IMR-90 (cell line): ENCODE measurements around the gene TLCD1. TPM values are rescaled to one million over a fixed set of nuclear protein-coding genes. Genes with fewer than 3 reads are reported as not detected.

Experiments
- ATAC-seq: fragments of 200-7000 bp; cut with Tn5 transposase; 2 replicates; pipeline ENCODE4 v1.9.1; 2020; ENCODE audit warnings: low read depth, mild to moderate bottlenecking, moderate library complexity
- BruUV-seq: library from RNA; stranded (reverse); fragments of 400-500 nt; replicated peaks from 2 replicates; lab custom pipeline; 2021; lab: Mats Ljungman, UMichigan
- CTCF ChIA-PET: fragments of 300-600 bp; formaldehyde crosslinking; extraction: SDS; loops from one replicate; lab custom pipeline; 2021; ENCODE audit warnings: antibody characterized with exemption; lab: Yijun Ruan, JAX
- POLR2A ChIA-PET: fragments of 300-600 bp; sonication (Branson Sonifier 250); formaldehyde crosslinking; loops from one replicate; lab custom pipeline; 2022; ENCODE audit warnings: antibody characterized with exemption; ENCODE audit not compliant: unreplicated experiment; lab: Charles Lee
- DNase-seq: peaks from one replicate; pipeline ENCODE4 v3.0.0; 2013
- H2AFZ ChIP-seq: replicated peaks from 2 replicates; pipeline ENCODE3; 2013; ENCODE audit warnings: low read length, mild to moderate bottlenecking; ENCODE audit not compliant: poor library complexity
- H2AK5ac ChIP-seq: 2 replicates; pipeline ENCODE4 v1.6.1; 2013; ENCODE audit warnings: low read depth, low read length, inconsistent platforms
- H2AK9ac ChIP-seq: replicated peaks from 2 replicates; pipeline ENCODE3; 2013; ENCODE audit warnings: mild to moderate bottlenecking, low read depth, low read length, moderate library complexity; ENCODE audit not compliant: poor library complexity
- H2BK120ac ChIP-seq: 2 replicates; pipeline ENCODE4 v1.6.1; 2013; ENCODE audit warnings: low read depth, low read length, inconsistent platforms
- H2BK15ac ChIP-seq: 3 replicates; pipeline ENCODE4 v1.6.1; 2013; ENCODE audit warnings: low read depth, low read length, inconsistent platforms
- H2BK20ac ChIP-seq: 2 replicates; pipeline ENCODE4 v1.6.1; 2013; ENCODE audit warnings: low read depth, mild to moderate bottlenecking, inconsistent platforms, low read length, moderate library complexity
- H2BK5ac ChIP-seq: 2 replicates; pipeline ENCODE4 v1.6.1; 2013; ENCODE audit warnings: mild to moderate bottlenecking, low read depth, low read length, inconsistent platforms; ENCODE audit not compliant: poor library complexity, severe bottlenecking
- H3K14ac ChIP-seq: replicated peaks from 2 replicates; pipeline ENCODE4 v1.6.1; 2013; ENCODE audit warnings: low read depth, low read length, inconsistent platforms
- H3K18ac ChIP-seq: 2 replicates; pipeline ENCODE4 v1.6.1; 2013; ENCODE audit warnings: low read depth, low read length, control low read depth
- H3K23ac ChIP-seq: 2 replicates; pipeline ENCODE4 v1.6.1; 2013; ENCODE audit warnings: low read depth, low read length, inconsistent platforms
- H3K27ac ChIP-seq: 2 replicates; pipeline ENCODE4 v1.5.1; 2013; ENCODE audit warnings: mild to moderate bottlenecking, control low read depth, low read length; ENCODE audit not compliant: insufficient read depth
- H3K27me3 ChIP-seq: 2 replicates; pipeline ENCODE4 v1.6.1; 2013; ENCODE audit warnings: low read length; ENCODE audit not compliant: control insufficient read depth, insufficient read depth
- H3K36me3 ChIP-seq: 2 replicates; pipeline ENCODE4 v1.6.1; 2013; ENCODE audit warnings: low read length, mixed read lengths; ENCODE audit not compliant: control insufficient read depth, insufficient read depth
- H3K4ac ChIP-seq: 2 replicates; pipeline ENCODE4 v1.6.1; 2013; ENCODE audit warnings: low read depth, low read length, inconsistent platforms
- H3K4me1 ChIP-seq: 2 replicates; pipeline ENCODE4 v1.6.1; 2013; ENCODE audit warnings: low read length, mixed read lengths; ENCODE audit not compliant: control insufficient read depth, insufficient read depth
- H3K4me2 ChIP-seq: 2 replicates; pipeline ENCODE4 v1.6.1; 2013; ENCODE audit warnings: low read depth, mild to moderate bottlenecking, control low read depth, low read length, moderate library complexity
- H3K4me3 ChIP-seq: 2 replicates; pipeline ENCODE4 v1.5.1; 2013; ENCODE audit warnings: low read depth, mild to moderate bottlenecking, control low read depth, low read length, moderate library complexity; ENCODE audit not compliant: insufficient read depth
- H3K56ac ChIP-seq: 2 replicates; pipeline ENCODE4 v1.6.1; 2013; ENCODE audit warnings: low read length, inconsistent platforms; ENCODE audit not compliant: insufficient read depth; ENCODE audit errors: extremely low read depth
- H3K79me1 ChIP-seq, 2 experiments: 2 replicates each; pipeline ENCODE4 v1.6.1; 2013; ENCODE audit warnings: low read length in 2 of 2, inconsistent platforms in 1 of 2, low read depth in 1 of 2
- H3K9ac ChIP-seq: 2 replicates; pipeline ENCODE4 v1.6.1; 2013; ENCODE audit warnings: low read depth, low read length, control low read depth
- H3K9me1 ChIP-seq: 2 replicates; pipeline ENCODE4 v1.6.1; 2013; ENCODE audit warnings: low read length, inconsistent platforms; ENCODE audit not compliant: insufficient read depth
- H3K9me3 ChIP-seq: 2 replicates; pipeline ENCODE4 v1.6.1; 2013; ENCODE audit warnings: low read length; ENCODE audit not compliant: control insufficient read depth, insufficient read depth
- H4K20me1 ChIP-seq: 2 replicates; pipeline ENCODE4 v1.6.1; 2013; ENCODE audit warnings: low read length, inconsistent platforms; ENCODE audit not compliant: insufficient read depth
- H4K5ac ChIP-seq: 2 replicates; pipeline ENCODE4 v1.6.1; 2013; ENCODE audit warnings: mild to moderate bottlenecking, low read depth, low read length, control low read depth
- H4K8ac ChIP-seq, 2 experiments: 2 replicates each; pipeline ENCODE4 v1.6.1; 2013; ENCODE audit warnings: low read depth in 2 of 2, low read length in 2 of 2, control low read depth in 1 of 2, inconsistent platforms in 1 of 2
- H4K91ac ChIP-seq: 2 replicates; pipeline ENCODE4 v1.6.1; 2013; ENCODE audit warnings: low read depth, low read length, inconsistent platforms; ENCODE audit not compliant: insufficient read depth
- BHLHE40 ChIP-seq: fragments of 150-350 bp; IDR thresholded peaks from 2 replicates; pipeline ENCODE4 v1.6.1; 2016; ENCODE audit warnings: mild to moderate bottlenecking, low read depth, low read length
- CEBPB ChIP-seq: IDR thresholded peaks from 2 replicates; pipeline ENCODE4 v1.6.1; 2012; ENCODE audit warnings: low read depth, low read length, improper control_type of control experiment
- CHD1 ChIP-seq: IDR thresholded peaks from 2 replicates; pipeline ENCODE4 v1.6.1; 2012; ENCODE audit warnings: low read depth, low read length, improper control_type of control experiment
- CTCF ChIP-seq: conservative IDR thresholded peaks from 2 replicates; pipeline ENCODE4 v1.5.1; 2012; ENCODE audit warnings: mild to moderate bottlenecking, low read depth, low read length, improper control_type of control experiment
- ELK1 ChIP-seq: fragments of 150-350 bp; IDR thresholded peaks from 2 replicates; pipeline ENCODE4 v1.6.1; 2016; ENCODE audit warnings: low read depth, mild to moderate bottlenecking, low read length, moderate library complexity, borderline replicate concordance
- FOS ChIP-seq: fragments of 150-350 bp; IDR thresholded peaks from 2 replicates; pipeline ENCODE4 v1.6.1; 2016; ENCODE audit warnings: low read depth, low read length
- MAFK ChIP-seq: IDR thresholded peaks from 2 replicates; pipeline ENCODE4 v1.6.1; 2012; ENCODE audit warnings: low read depth, low read length, improper control_type of control experiment
- MAZ ChIP-seq: IDR thresholded peaks from 2 replicates; pipeline ENCODE4 v1.6.1; 2012; ENCODE audit warnings: low read depth, mild to moderate bottlenecking, low read length, improper control_type of control experiment, moderate library complexity, borderline replicate concordance
- MXI1 ChIP-seq: IDR thresholded peaks from 2 replicates; pipeline ENCODE4 v1.6.1; 2012; ENCODE audit warnings: low read depth, mild to moderate bottlenecking, low read length, moderate library complexity, borderline replicate concordance
- NFE2L2 ChIP-seq: fragments of 150-350 bp; IDR thresholded peaks from 2 replicates; pipeline ENCODE4 v1.6.1; 2016; ENCODE audit warnings: low read depth, mild to moderate bottlenecking, low read length
- POLR2A ChIP-seq: IDR thresholded peaks from 2 replicates; pipeline ENCODE4 v1.6.1; 2012; ENCODE audit warnings: mild to moderate bottlenecking, low read depth, low read length
- RCOR1 ChIP-seq: IDR thresholded peaks from 2 replicates; pipeline ENCODE4 v1.6.1; 2012; ENCODE audit warnings: mild to moderate bottlenecking, low read length, improper control_type of control experiment; ENCODE audit not compliant: insufficient replicate concordance
- SMC3 ChIP-seq: fragments of 150-350 bp; IDR thresholded peaks from 2 replicates; pipeline ENCODE4 v1.6.1; 2016; ENCODE audit warnings: low read depth, mild to moderate bottlenecking, antibody characterized with exemption, low read length, moderate library complexity
- WGBS, 2 experiments: methylation state at CpG; one replicate each; pipeline versions ENCODE4 v1.1.5 to v1.1.7; 2013; ENCODE audit warnings: missing lambda C conversion rate in 2 of 2; ENCODE audit not compliant: insufficient read length in 1 of 2; ENCODE audit errors: extremely low coverage in 2 of 2; 5-methylcytosine and 5-hydroxymethylcytosine counted together
- dilution Hi-C: fragments of 300-500 bp; cut with HindIII; formaldehyde crosslinking; loops from one replicate; pipeline ENCODE4 v1.14.3; 2018; ENCODE audit warnings: low sequenced_read_pairs; ENCODE audit not compliant: unreplicated experiment
- in situ Hi-C: fragments of 300-500 bp; cut with MboI; formaldehyde crosslinking; loops from 3 replicates; pipeline ENCODE4 v1.14.3; 2019; ENCODE audit warnings: low sequenced_read_pairs, inconsistent platforms, mixed read lengths
- intact Hi-C: fragments of 100-400 bp; cut with micrococcal nuclease; formaldehyde crosslinking; loops from 2 replicates; pipeline ENCODE4 v1.10.0; 2022
- polyA plus RNA-seq, 3 experiments: library from polyadenylated mRNA; depleted of rRNA; stranded (reverse); fragments of >200 nt; gene quantifications; 2 replicates each; pipeline ENCODE4 v1.2.3, GENCODE V29; 2012; ENCODE audit warnings: low replicate concordance in 1 of 3
- total RNA-seq: library from RNA; depleted of rRNA; stranded (reverse); fragments of >200 nt; gene quantifications from 2 replicates; pipeline ENCODE4 v1.2.3, GENCODE V29; 2012

Gene TLCD1
- total and polyA plus RNA-seq, 2 of the 4 experiments (the other 2 are of a cell fraction), result 3.6 to 9.3 TPM

- peak overlapping the region; percentile 83 to 97 for H4K8ac ChIP-seq
- H3K4me1 ChIP-seq, result peaks cover 16% of the 10 kb centered on the region
- 1% methylated on average over 14 of the region's 31 CpGs; no CpG with 5 or more reads in 1 of the 2 experiments for WGBS, 2 experiments
- peaks cover 5 to 57% of the 10 kb centered on the region in 2 experiments; a peak in 3 of 4 replicates for H3K79me1 ChIP-seq
- H3K9ac ChIP-seq, result peak overlapping the region; percentile 99
- H4K91ac ChIP-seq, result peak overlapping the region; percentile 91
- ATAC-seq (peak; percentile 7), DNase-seq (peak; percentile 47)
- intact Hi-C loops, result no loop called here
- peaks cover 61% of the 10 kb centered on the region for H4K20me1 ChIP-seq
- H2BK20ac ChIP-seq, result no peak overlapping the region
- no peaks in the 10 kb centered on the region for H3K27me3 ChIP-seq
- H3K14ac ChIP-seq, result peak overlapping the region; percentile 96
- H3K27ac ChIP-seq, result peak overlapping the region; percentile 94
- dilution Hi-C loops, result no loop called here
- 0 out of 2 replicates have a peak overlapping the region, but pooled peaks have one; percentile 28 for H2BK120ac ChIP-seq
- H3K4me2 ChIP-seq, result peak overlapping the region; percentile 87
- POLR2A ChIA-PET, result interaction anchor here (0.5 to 1.2 kb wide), 2 partner anchors 16 to 35 kb away, joined by 3 read pairs; partner anchors contain the start of gene NEK8
- peak overlapping the region; percentile 55 for H4K5ac ChIP-seq
- peak overlapping the region; percentile 64 for H2AFZ ChIP-seq
- in situ Hi-C loops, result no loop called here
- peaks cover 36% of the 10 kb centered on the region for H3K36me3 ChIP-seq
- H3K9me1 ChIP-seq, result peaks cover 17% of the 10 kb centered on the region; the same call in 1 of the 2 replicates
- H3K4me3 ChIP-seq, result peak overlapping the region; percentile 100
- H2AK9ac ChIP-seq, result peak overlapping the region; percentile 99
- no peak overlapping the region for H2BK15ac ChIP-seq
- peak overlapping the region; percentile 39; the same call in 1 of the 2 replicates for H3K18ac ChIP-seq
- no TSS peak for BruUV-seq
- H2AK5ac ChIP-seq, result peak overlapping the region; percentile 97
- CTCF ChIA-PET, result interaction anchor here (1.2 to 3.5 kb wide), 2 partner anchors 18 to 25 kb away, joined by 3 to 40 read pairs; partner anchors contain the start of genes NEK8, RPL23A and TLCD1
- peak overlapping the region; percentile 78 for H3K4ac ChIP-seq
- peak overlapping the region; percentile 96 for H2BK5ac ChIP-seq
- peak overlapping the region; percentile 98 for H3K56ac ChIP-seq
- no peaks in the 10 kb centered on the region for H3K9me3 ChIP-seq
- peak overlapping the region; percentile 98 for H3K23ac ChIP-seq
- TF ChIP-seq POLR2A, result no peak
- no peak for TF ChIP-seq MXI1
- no peak for TF ChIP-seq MAFK
- TF ChIP-seq CTCF, result no peak
- no peak for TF ChIP-seq ELK1
- TF ChIP-seq CHD1, result no peak
- TF ChIP-seq RCOR1, result no peak
- TF ChIP-seq SMC3, result no peak
- TF ChIP-seq MAZ, result no peak
- TF ChIP-seq NFE2L2, result no peak
- no peak for TF ChIP-seq CEBPB
- TF ChIP-seq BHLHE40, result no peak
- TF ChIP-seq FOS, result no peak
These were observed 19.1 kb upstream of the TLCD1 start for GRCh38 chr17:28744972-28745785.
